Measurements from ENCODE around the gene NMRK2. TPM values are rescaled to one million over a fixed set of nuclear protein-coding genes. Genes with fewer than 3 reads are reported as not detected.

NMRK2 gene
- total and polyA plus RNA-seq, 2 of the 13 experiments (the other 11 are each of a cell fraction or from before 2014, with no cell fraction given) = not detected

- TF ChIP-seq GFI1 (CRISPR knock-in tag; IDR thresholded peaks at IDR 0.05; ENCODE audit: borderline replicate concordance) (no peak), MEF2D (CRISPR knock-in tag; IDR thresholded peaks at IDR 0.05) (0 out of 2 replicates have a peak, but pooled peaks have one; percentile 13), MED8 (CRISPR knock-in tag; IDR thresholded peaks at IDR 0.05; ENCODE audit: insufficient replicate concordance) (no peak), ZNF777 (CRISPR knock-in tag; IDR thresholded peaks at IDR 0.05) (no peak), ZNF264 (CRISPR knock-in tag; IDR thresholded peaks at IDR 0.05) (no peak), ZNF496 (CRISPR knock-in tag; IDR thresholded peaks at IDR 0.05; ENCODE audit: insufficient replicate concordance) (no peak), ZSCAN9 (CRISPR knock-in tag; IDR thresholded peaks at IDR 0.05; ENCODE audit: borderline replicate concordance) (peak; percentile 42; the same call in 1 of the 2 replicates), ZC3H13 (CRISPR knock-in tag; IDR thresholded peaks at IDR 0.05) (no peak; the same call in 1 of the 2 replicates), PAX8 (CRISPR knock-in tag; IDR thresholded peaks at IDR 0.05; ENCODE audit: borderline replicate concordance) (no peak), CENPBD1 (CRISPR knock-in tag; IDR thresholded peaks at IDR 0.05; ENCODE audit: borderline replicate concordance, low read depth) (no peak), SNRNP70 (IDR thresholded peaks at IDR 0.05; ENCODE audit: low read depth, low read length) (no peak), ZNF589 (CRISPR knock-in tag; conservative IDR thresholded peaks at IDR 0.05) (no peak), SKIL (CRISPR knock-in tag; IDR thresholded peaks at IDR 0.05; ENCODE audit: borderline replicate concordance) (no peak), CTCF (CRISPR knock-in tag; IDR thresholded peaks at IDR 0.05) (no peak), ZFP90 (CRISPR knock-in tag; IDR thresholded peaks at IDR 0.05; ENCODE audit: borderline replicate concordance) (no peak; the same call in 1 of the 2 replicates), GLMP (CRISPR knock-in tag; IDR thresholded peaks at IDR 0.05; ENCODE audit: borderline replicate concordance) (no peak), UBTF (CRISPR knock-in tag; IDR thresholded peaks at IDR 0.05) (peak; percentile 38; the same call in 1 of the 2 replicates), RAD51 (IDR thresholded peaks at IDR 0.05; ENCODE audit: borderline replicate concordance) (no peak), IKZF1 (IDR thresholded peaks at IDR 0.05) (no peak), HES4 (CRISPR knock-in tag; IDR thresholded peaks at IDR 0.05; ENCODE audit: borderline replicate concordance) (no peak), CBX2 (IDR thresholded peaks at IDR 0.05; ENCODE audit: low read depth, low read length) (no peak), CBX2 (CRISPR knock-in tag; IDR thresholded peaks at IDR 0.05; ENCODE audit: low read depth) (no peak)
Observed at GRCh38 chr19:3970808-3971598, 38.1 kb downstream of the NMRK2 start, which contains the start of gene DAPK3 (continued).
